GM21576 (cell line): ENCODE measurements around the gene COPA.
A peak's percentile ranks its signal among the peaks of the same experiment; 100 is the strongest.
"Not testable (repeated sequence)": the region's sequence is repeated elsewhere in the genome, so short reads cannot be mapped to it uniquely, and the experiment has no call there.

ENCODE experiments used
- ATAC-seq: cut with Tn5 transposase; IDR thresholded peaks from one replicate; pipeline ENCODE4 v1.9.1; 2021; ENCODE audit warnings: mild to moderate bottlenecking, moderate library complexity; ENCODE audit not compliant: unreplicated experiment

Gene COPA

GRCh38 chr1:160328184-160328583 is 14.9 kb downstream of the COPA start:
- no peak for ATAC-seq

- no peak for ATAC-seq
Measured at GRCh38 chr1:160326418-160326817, 16.6 kb downstream of the COPA start.

DNA sequence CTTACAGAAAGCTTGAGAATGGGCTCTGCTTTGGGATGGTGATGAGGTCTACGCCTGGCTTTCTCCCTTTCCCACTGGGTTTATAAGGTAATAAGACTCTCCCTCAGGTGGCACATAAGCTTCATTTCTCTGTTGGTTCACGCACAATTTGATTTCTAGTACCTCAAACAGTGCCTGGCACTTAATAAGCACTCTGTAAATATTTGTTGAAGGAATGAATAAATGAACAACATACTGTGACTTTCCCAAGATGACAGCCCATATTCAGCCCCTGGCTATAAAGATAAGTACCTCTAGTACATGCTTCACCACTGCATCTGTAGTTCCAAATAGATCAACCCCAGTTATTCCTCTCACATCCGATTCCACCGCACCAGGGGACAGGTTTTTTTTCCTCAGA is 17.8 kb downstream of the COPA start:
- ATAC-seq = no peak

DNA sequence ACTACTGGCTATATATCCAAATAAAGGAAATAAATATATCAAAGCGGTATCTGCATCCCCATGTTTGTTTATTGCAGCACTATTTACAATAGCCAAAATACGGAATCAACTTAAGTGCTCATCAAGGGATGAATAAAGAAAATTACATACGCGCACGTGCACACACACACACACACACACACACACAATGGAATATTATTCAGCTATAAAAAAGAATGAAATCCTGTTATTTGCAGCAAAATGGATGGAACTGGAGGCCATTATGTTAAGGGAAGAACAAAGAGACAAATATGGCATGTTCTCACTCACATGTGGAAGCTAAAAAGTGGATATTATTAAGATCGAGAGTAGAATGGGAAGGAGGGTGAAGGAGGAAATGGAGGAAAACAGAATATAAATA is 20.2 kb downstream of the COPA start:
- ATAC-seq = no peak

- ATAC-seq = no peak
Measured at GRCh38 chr1:160315359-160315758, 27.7 kb downstream of the COPA start.

DNA sequence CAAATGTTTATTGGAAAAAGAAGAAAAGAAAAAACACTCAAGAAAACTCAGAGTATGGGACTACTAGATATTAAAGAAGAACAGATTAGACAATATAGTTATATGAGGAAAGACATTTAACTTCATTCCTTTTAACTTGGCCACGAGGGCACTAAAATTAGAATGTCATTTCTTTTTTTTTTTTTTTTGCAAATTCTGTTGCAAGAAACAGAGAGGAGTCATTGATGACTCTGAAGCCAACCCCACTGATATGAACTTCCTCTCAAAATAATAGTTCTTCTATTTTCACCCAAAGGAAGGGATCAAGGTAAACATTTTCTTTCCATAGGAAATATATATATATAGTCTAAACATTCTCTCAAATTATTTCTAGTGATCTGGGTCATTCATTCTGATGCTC is 33.5 kb downstream of the COPA start:
- ATAC-seq = no peak

- ATAC-seq = no peak
Measured at GRCh38 chr1:160309185-160309557, 33.9 kb downstream of the COPA start.

DNA sequence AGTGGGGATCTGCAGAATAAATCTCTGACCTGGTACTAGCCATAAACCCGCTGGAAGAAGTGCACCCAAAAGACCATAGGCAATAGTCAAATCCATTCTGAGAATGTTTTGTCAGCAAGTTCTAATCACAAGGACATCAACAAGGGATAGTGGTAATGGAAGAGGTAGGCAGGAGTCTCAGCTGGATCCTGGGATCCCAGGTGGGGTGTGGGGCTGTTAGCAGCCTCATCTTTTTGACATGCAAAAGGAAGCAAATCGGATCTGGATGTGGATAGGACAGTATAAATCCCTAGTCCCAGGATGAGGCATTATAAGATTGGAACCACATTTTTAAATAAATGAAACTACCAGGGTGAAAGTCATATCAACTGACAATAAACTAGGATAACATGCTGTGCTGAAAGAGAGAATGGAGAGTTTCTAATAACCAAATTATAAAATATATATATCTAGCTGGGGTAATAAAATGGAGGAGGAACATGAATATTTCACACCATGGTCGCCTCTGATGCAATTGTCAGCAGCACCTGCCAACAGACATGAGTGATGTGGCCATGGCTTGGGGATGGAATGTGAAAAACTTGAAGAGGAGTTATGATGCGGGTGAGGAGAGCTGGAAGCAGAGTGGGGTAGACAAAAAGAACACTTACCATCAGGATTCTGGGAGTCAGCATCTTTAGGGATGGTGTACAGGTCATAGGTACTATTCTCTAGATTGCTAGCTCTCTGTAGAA is 34.4 kb downstream of the COPA start:
- ATAC-seq = no peak

- no peak for ATAC-seq
Measured at GRCh38 chr1:160307118-160307791, 35.8 kb downstream of the COPA start.

DNA sequence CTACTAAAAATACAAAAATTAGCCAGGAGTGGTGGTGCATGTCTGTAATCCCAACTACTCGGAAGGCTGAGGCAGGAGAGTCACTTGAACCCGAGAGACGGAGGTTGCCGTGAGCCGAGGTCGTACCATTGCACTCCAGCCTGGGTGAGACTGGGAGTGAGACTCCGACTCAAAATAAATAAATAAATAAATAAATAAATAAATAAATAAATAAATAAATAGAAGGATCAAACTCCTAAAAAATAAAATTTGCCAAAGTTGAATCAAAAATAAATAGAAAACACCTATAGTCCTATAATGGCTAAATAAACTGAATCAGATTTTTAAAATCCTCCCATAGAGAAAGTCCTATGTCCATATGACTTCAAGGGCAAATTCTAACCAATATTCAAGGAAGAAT is 42.9 kb downstream of the COPA start:
- no peak for ATAC-seq

DNA sequence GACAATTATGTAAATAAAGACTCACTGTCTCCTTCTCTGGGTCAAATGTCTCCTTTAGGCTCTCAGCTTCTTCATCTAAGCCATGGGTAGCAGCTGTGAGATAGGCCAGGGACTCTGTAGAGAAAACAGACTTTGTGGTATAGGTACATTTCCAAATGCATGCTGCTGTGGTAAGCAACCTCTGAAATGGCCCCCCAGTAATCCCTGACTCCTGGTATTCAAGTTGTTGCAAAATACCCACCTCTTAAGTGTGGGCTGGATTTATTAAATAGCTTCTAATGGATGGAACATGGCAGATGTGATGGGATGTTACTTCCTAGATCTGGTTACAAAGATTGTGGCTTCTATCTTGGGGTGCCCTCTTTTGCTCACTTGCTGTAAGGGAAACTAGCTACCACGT is 47.0 kb downstream of the COPA start:
- ATAC-seq = no peak

DNA sequence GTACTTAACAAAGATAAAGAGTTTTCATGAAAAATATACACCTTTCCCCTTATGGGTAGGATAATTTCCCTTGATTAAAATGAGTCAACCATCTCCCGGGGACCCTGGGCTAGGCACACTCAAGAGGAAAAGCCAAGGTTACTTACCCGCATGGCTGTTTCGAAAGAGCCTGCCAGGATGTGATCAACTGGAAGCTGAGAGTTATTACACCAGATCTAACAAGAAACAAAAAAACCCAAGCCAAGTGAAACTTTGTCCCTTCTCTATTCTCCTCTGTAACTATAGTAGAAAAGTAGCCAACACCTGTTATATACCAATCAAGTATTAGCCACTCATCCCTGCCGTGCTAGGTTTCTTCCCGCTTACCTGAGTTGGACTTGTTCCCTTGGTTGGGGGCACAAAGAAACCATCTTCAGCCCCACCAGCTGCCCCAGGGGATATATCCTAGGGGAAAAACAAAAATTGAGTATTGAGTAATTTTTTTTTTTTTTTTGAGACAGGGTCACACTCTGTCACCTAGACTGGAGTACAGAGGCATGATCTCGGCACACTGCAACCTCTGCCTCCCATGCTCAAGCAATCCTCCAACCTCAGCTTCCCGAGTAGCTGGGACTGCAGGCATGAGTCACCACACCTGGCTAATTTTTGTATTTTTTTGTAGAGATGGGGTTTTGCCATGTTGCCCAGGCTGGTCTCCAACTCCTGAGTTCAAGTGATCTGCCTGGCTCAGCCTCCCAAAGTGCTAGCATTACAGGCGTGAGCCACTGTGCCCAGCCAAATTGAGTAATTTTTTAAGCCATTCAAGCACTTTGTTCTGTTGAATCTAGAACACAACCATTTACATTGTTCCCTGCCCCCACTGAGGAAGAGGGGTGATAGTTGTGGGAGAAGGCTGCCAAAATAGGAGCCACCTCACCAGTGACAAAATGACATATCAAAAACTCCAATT is 49.8 kb downstream of the COPA start:
- no peak for ATAC-seq

DNA sequence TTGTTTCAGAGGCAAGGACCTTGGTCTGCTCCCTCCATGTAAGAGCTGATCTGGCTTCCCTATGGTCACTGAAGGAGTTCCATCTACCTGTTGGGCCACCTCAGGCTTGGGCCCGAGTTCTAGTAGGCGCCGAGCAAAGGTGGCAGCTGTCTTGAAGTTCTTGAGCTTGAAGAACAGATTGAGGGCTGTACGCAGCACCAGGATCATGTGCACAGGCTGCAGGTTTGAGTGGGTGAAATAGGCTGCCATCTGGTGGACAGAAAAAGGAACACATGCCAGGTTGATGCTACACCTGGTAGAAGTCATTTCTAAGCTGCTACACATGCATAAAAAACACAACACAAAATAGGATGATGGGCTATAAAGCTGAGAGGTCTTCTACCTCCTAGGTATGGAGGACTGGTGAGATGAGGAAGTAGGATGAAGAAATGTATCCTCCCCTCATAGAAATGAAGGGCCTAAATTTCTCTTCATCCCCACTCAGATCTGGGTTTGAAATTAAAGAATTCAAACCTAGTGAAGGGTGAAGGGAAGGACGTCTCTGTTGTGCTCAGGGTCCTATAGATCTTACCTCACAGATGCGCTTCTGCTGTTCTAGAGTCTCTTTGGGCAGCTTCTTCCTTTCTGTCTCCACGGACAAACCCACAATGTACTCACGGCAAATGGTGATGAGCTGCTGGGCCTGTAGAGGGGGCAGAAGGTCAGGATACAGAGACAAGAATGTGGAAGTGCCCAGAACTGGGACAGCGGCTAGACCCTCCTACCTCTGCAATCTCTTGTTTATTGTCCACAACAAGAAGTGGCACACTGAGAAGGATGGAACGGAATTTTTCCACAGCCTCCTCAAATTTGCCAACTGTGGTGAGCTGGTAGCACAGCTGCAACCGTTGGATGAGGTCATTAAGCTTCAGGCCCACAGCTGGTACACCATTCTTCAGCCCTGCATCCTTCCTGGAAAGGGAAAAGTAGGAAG is 51.5 kb downstream of the COPA start:
- no peak for ATAC-seq

DNA sequence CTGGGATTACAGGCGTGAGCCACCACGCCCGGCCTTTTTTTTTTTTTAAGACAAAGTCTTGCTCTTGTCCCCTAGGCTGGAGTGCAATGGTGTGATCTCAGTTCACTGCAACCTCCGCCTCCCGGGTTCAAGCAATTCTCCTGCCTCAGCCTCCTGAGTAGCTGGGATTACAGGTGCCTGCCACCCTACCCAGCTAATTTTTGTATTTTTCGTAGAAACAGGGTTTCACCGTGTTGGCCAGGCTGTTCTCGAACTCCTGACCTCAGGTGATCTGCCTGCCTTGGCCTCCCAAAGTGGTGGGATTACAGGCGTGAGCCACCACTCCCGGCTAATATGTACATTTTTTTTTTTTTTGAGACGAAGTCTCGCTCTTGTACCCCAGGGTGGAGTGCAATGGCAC is 55.3 kb downstream of the COPA start:
- not testable (repeated sequence) for ATAC-seq

- no peak for ATAC-seq
Measured at GRCh38 chr1:160285506-160285905, 57.5 kb downstream of the COPA start.

GRCh38 chr1:160284782-160285344 is 58.2 kb downstream of the COPA start, which contains the start of gene PEX19:
PEX19 (minus strand) TSS chr1:160285133; CDS start chr1:160285124, 9 bp downstream.
- peak; percentile 97 for ATAC-seq

DNA sequence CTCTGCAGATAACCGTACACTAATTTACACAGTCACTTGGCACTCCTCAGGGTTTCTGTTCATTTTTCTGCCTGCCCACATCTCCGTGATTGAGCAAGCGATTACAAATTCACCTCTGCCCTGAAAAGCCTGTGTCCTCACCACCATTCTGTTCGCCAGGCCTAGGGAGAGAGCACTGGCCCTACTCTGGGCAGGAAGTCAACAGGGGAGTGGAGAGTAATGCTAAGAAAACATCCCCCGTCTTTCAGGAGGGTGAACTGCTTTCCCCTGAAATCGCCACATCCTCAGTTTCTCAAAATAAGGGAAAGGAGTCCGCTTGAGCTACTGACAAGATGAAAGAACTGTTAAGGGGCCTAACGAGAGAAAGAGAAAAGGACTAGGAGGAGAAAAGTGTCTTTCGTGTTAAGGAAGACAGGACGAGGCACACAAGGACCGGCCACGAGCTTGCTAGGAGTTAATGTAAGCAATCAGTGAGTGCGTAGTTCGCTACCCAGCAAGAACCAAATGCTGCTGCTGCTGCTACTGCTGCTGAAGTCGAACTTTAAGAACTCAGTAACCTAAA is 58.7 kb downstream of the COPA start:
- ATAC-seq = no peak

DNA sequence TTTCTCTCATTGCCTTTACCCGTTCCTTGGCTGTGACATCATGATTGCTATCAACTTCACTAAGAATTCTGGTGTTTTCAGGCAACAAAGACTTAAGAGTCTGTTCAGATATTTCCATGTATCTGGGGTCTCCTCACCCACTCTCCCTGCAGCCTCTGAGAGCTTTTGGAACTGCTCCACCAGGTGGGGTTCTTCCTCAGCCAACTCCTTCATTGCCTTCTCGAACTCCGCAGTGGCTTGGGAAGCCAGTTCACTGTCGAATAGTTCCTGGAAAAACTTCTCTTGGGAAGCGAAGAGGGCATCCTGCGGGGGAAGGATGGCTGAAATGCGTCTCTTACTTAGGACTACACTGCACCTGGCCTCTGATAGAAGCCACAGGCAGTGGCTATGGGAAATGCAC is 60.2 kb downstream of the COPA start:
- ATAC-seq = no peak

DNA sequence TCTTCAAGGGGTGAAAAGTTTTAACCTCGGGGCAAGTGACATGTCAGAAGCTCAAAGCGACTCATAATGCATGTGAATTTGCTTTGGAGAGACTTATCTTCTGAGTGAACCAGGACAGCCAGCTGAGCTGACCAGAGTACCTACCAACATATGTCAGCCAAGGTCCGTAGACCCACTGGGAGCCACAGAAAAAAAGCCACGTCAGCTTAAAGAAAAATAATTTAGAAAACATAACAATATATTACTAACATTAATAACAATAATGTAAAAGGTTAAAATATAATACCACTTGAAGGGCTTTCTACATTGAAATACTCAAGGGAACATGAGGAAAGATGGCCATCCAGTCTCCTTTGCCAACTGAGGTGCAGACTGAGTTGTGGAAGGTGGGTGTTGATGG is 65.1 kb downstream of the COPA start:
- no peak for ATAC-seq

- no peak for ATAC-seq
Measured at GRCh38 chr1:160277330-160277729, 65.7 kb downstream of the COPA start.
